Measurements from ENCODE around the gene HIVEP3. TPM values are rescaled to one million over a fixed set of nuclear protein-coding genes. Genes with fewer than 3 reads are reported as not detected.

Gene HIVEP3
- polyA plus RNA-seq, 1 of the 3 experiments (the other 2 are of a cell fraction): 6.4 TPM

- TF ChIP-seq RAD21 (IDR thresholded peaks at IDR 0.05; ENCODE audit: low read length) (no peak), ELF1 (IDR thresholded peaks at IDR 0.05) (no peak), MEF2A (IDR thresholded peaks at IDR 0.05; ENCODE audit: borderline replicate concordance, low read depth) (no peak), USF1 (IDR thresholded peaks at IDR 0.05; ENCODE audit: borderline replicate concordance, low read depth) (no peak), FOXJ3 (CRISPR knock-in tag; IDR thresholded peaks at IDR 0.05) (no peak), GABPA (IDR thresholded peaks at IDR 0.05; ENCODE audit: low read depth) (no peak), RCOR1 (IDR thresholded peaks at IDR 0.05; ENCODE audit: low read length) (no peak), MXI1 (IDR thresholded peaks at IDR 0.05; ENCODE audit: low read depth, low read length) (no peak), CTCF (IDR thresholded peaks at IDR 0.05) (no peak), JUND (IDR thresholded peaks at IDR 0.05) (no peak), ZBTB33 (IDR thresholded peaks at IDR 0.05; ENCODE audit: borderline replicate concordance, low read depth) (no peak), SIN3A (IDR thresholded peaks at IDR 0.05; ENCODE audit: borderline replicate concordance, low read depth, low read length) (no peak), IRF3 (IDR thresholded peaks at IDR 0.05; ENCODE audit: low read depth, low read length) (no peak), TCF12 (IDR thresholded peaks at IDR 0.05) (no peak), EZH2phosphoT487 (IDR thresholded peaks at IDR 0.05; ENCODE audit: borderline replicate concordance, low read depth) (no peak), FOXM1 (IDR thresholded peaks at IDR 0.05; ENCODE audit: low read depth) (no peak)
- Histone ChIP-seq H3K27me3 (ENCODE audit: insufficient read depth) (no peaks in the 10 kb centered on the region), H2AFZ (ENCODE audit: low read depth) (no peak overlapping the region), H3K9me2 (no peaks in the 10 kb centered on the region), H3K4me2 (no peak overlapping the region), H3F3A (replicated peaks; ENCODE audit: insufficient read depth) (no peaks in the 10 kb centered on the region), H3K36me3 (replicated peaks in 1 of 2; ENCODE audit: control insufficient read depth in 1 of 2, insufficient read depth in 2 of 2, low read length in 1 of 2) (no peaks in the 10 kb centered on the region), H3K9ac (no peak overlapping the region), H3K4me1 (ENCODE audit: control insufficient read depth in 1 of 2, insufficient read depth in 2 of 2, low read depth in 1 of 2, low read length in 1 of 2) (peaks cover 0 to 32% of the 10 kb centered on the region in 2 experiments; a peak in 2 of 4 replicates), H4K20me1 (ENCODE audit: insufficient read depth) (no peaks in the 10 kb centered on the region), H3K9me3 (no peaks in the 10 kb centered on the region), H3K27ac (ENCODE audit: low read depth in 2 of 2, low read length in 1 of 2) (no peak overlapping the region), H3K4me3 (ENCODE audit: low read depth in 2 of 2, low read length in 1 of 2) (no peak overlapping the region), H3K79me2 (ENCODE audit: insufficient read depth) (no peaks in the 10 kb centered on the region)
- ChIA-PET POLR2A (no interaction called here), CTCF (no interaction called here)
- WGBS (ENCODE audit: low lambda C conversion rate): 78% methylated on average over 5 of the region's 5 CpGs
- DNase-seq: no peak
Observed at GRCh38 chr1:41617336-41617735, 301.4 kb downstream of the HIVEP3 start.
